Esophagus squamous epithelium (tissue), 4 donors: ENCODE data around the gene LMF1.

Experiments used
- POLR2A ChIP-seq, 4 donors: fragments of 450-650 bp; IDR thresholded peaks; one replicate each; pipeline ENCODE4 v1.6.1; 2017; ENCODE audit warnings: antibody characterized with exemption in 4 of 4, mild to moderate bottlenecking in 4 of 4, moderate library complexity in 3 of 4
- TF ChIP-seq, protein P1 (sequence below), 6 experiments: fragments of 450-650 bp in 4 of 6; fragments of 200-600 bp in 2 of 6; sonication (generic) in 2 of 6; IDR thresholded peaks; one replicate each; pipeline ENCODE4 v1.5.1; 2016 to 2019; ENCODE audit warnings: antibody characterized with exemption in 6 of 6, mild to moderate bottlenecking in 4 of 6, moderate library complexity in 4 of 6

- TF ChIP-seq POLR2A (IDR thresholded peaks at IDR 0.05), result no peak
- TF ChIP-seq, protein P1, sequence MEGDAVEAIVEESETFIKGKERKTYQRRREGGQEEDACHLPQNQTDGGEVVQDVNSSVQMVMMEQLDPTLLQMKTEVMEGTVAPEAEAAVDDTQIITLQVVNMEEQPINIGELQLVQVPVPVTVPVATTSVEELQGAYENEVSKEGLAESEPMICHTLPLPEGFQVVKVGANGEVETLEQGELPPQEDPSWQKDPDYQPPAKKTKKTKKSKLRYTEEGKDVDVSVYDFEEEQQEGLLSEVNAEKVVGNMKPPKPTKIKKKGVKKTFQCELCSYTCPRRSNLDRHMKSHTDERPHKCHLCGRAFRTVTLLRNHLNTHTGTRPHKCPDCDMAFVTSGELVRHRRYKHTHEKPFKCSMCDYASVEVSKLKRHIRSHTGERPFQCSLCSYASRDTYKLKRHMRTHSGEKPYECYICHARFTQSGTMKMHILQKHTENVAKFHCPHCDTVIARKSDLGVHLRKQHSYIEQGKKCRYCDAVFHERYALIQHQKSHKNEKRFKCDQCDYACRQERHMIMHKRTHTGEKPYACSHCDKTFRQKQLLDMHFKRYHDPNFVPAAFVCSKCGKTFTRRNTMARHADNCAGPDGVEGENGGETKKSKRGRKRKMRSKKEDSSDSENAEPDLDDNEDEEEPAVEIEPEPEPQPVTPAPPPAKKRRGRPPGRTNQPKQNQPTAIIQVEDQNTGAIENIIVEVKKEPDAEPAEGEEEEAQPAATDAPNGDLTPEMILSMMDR (IDR thresholded peaks at IDR 0.05), result no peak
These were observed 29.8 kb upstream of the LMF1 start for GRCh38 chr16:1000608-1001007.
